ENCODE measurements around the gene NFATC1. TPM values are rescaled to one million over a fixed set of nuclear protein-coding genes. Genes with fewer than 3 reads are reported as not detected.
A peak's percentile ranks its signal among the peaks of the same experiment; 100 is the strongest.

NFATC1 gene
- total and polyA plus RNA-seq, 8 donors, result 3.4 to 7.9 (median 4.4) TPM

GRCh38 chr18:79457652-79458051, 61.9 kb downstream of the NFATC1 start:
- H3K4me1 ChIP-seq, result no peaks in the 10 kb centered on the region
- H3K9me3 ChIP-seq, result no peaks in the 10 kb centered on the region
- no peak overlapping the region for H3K27ac ChIP-seq
- WGBS, 2 donors, result 83 to 91% methylated on average over 18 of the region's 18 CpGs
- H3K4me3 ChIP-seq, result no peak overlapping the region
- intact Hi-C loops (cut with DNase I), result no loop called here
- no peaks in the 10 kb centered on the region for H3K27me3 ChIP-seq
- DNase-seq, result peak in 2 of 6 donors; percentile 23 to 67
- no peak for ATAC-seq
- no peak for TF ChIP-seq CTCF (IDR thresholded peaks at IDR 0.05)
- no peak for FAIRE-seq
- no peaks in the 10 kb centered on the region for H3K36me3 ChIP-seq

- ATAC-seq (peak; percentile 84 to 91 (median 86)), FAIRE-seq (no peak), DNase-seq (peak in 5 of 6 donors; percentile 37 to 70 (median 54))
- Histone ChIP-seq H3K4me3 (no peak overlapping the region), H3K27me3 (no peaks in the 10 kb centered on the region), H3K4me1 (no peaks in the 10 kb centered on the region), H3K9me3 (no peaks in the 10 kb centered on the region), H3K36me3 (no peaks in the 10 kb centered on the region), H3K27ac (peak overlapping the region; percentile 19 to 67 (median 40))
- WGBS, 2 donors, result 62 to 63% methylated on average over 45 of the region's 45 CpGs
- intact Hi-C loops (cut with DNase I), result no loop called here
- TF ChIP-seq CTCF (IDR thresholded peaks at IDR 0.05), result no peak
These were observed 62.6 kb downstream of the NFATC1 start for GRCh38 chr18:79458131-79458838.

- H3K9me3 ChIP-seq, result no peaks in the 10 kb centered on the region
- H3K27ac ChIP-seq, result peak overlapping the region; percentile 19 to 67 (median 40)
- peak in 1 of 4 donors; percentile 26 for ATAC-seq
- FAIRE-seq, result no peak
- intact Hi-C loops (cut with DNase I), result no loop called here
- no peaks in the 10 kb centered on the region for H3K4me1 ChIP-seq
- no peaks in the 10 kb centered on the region for H3K36me3 ChIP-seq
- H3K4me3 ChIP-seq, result no peak overlapping the region
- WGBS, 2 donors, result 84 to 88% methylated on average over 40 of the region's 40 CpGs
- no peak for TF ChIP-seq CTCF (IDR thresholded peaks at IDR 0.05)
- DNase-seq, result peak in 2 of 6 donors; percentile 12 to 60
- H3K27me3 ChIP-seq, result no peaks in the 10 kb centered on the region
These were observed 63.4 kb downstream of the NFATC1 start for GRCh38 chr18:79458917-79459803.

GRCh38 chr18:79459946-79460480, 64.3 kb downstream of the NFATC1 start:
- Histone ChIP-seq H3K4me3 (no peak overlapping the region), H3K4me1 (no peaks in the 10 kb centered on the region), H3K9me3 (no peaks in the 10 kb centered on the region), H3K27me3 (no peaks in the 10 kb centered on the region), H3K36me3 (no peaks in the 10 kb centered on the region), H3K27ac (no peak overlapping the region)
- ATAC-seq (no peak), FAIRE-seq (no peak), DNase-seq (no peak)
- TF ChIP-seq CTCF (IDR thresholded peaks at IDR 0.05), result no peak
- 86% methylated on average over 9 of the region's 9 CpGs for WGBS, 2 donors
- intact Hi-C loops (cut with DNase I), result no loop called here
